Measurements from ENCODE around the gene MAML2.

Gene MAML2

GRCh38 chr11:96159968-96160367 is 183.0 kb downstream of the MAML2 start:
- TF ChIP-seq, protein P1, sequence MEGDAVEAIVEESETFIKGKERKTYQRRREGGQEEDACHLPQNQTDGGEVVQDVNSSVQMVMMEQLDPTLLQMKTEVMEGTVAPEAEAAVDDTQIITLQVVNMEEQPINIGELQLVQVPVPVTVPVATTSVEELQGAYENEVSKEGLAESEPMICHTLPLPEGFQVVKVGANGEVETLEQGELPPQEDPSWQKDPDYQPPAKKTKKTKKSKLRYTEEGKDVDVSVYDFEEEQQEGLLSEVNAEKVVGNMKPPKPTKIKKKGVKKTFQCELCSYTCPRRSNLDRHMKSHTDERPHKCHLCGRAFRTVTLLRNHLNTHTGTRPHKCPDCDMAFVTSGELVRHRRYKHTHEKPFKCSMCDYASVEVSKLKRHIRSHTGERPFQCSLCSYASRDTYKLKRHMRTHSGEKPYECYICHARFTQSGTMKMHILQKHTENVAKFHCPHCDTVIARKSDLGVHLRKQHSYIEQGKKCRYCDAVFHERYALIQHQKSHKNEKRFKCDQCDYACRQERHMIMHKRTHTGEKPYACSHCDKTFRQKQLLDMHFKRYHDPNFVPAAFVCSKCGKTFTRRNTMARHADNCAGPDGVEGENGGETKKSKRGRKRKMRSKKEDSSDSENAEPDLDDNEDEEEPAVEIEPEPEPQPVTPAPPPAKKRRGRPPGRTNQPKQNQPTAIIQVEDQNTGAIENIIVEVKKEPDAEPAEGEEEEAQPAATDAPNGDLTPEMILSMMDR (conservative IDR thresholded peaks at IDR 0.05): no peak
- no peak for TF ChIP-seq ZFX (IDR thresholded peaks at IDR 0.05)

DNA sequence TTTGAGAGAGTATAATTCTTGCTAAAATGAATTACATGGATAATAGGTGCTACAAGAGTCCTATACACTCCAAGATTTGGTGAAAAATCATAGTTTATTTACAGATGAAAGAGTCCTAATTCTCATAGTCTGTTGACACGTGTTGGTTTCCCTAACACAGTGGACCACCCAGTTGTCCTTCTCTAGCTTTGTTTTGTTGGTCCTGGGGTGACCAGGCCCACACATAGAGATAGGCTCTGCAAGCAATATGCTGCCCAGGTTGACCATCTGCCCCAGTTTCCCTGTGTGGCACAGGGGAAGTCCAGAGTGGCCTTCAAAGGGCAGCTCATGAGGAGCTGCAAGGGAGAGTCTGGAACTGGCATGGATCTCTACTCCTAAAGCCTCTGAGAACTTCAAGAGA is 184.9 kb downstream of the MAML2 start:
- no peak overlapping the region for H3K27ac ChIP-seq
- TF ChIP-seq ZFX (IDR thresholded peaks at IDR 0.05): no peak
- TF ChIP-seq, protein P1 (conservative IDR thresholded peaks at IDR 0.05): no peak

More at GRCh38 chr11:96159968-96160367, 183.0 kb downstream of the MAML2 start:
- no peak overlapping the region for H3K27ac ChIP-seq

DNA sequence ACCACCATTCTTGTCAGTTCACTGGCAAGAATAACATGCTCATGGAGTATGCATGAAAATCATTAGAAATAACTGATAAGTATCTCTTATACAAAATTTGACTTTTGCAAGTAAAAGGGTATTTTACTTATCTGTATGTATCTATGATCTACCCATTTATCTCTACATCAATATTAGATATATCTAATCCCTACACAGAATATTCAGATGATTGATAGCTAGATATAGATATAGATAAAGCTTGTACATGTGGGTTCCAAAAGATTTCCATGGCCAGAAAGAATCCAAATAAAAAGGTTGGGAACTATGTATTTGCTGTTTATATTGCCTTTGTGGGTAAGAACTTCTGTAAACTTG is 185.5 kb downstream of the MAML2 start:
- no peak overlapping the region for H3K27ac ChIP-seq
- no peak for TF ChIP-seq ZFX (IDR thresholded peaks at IDR 0.05)
- TF ChIP-seq, protein P1 (conservative IDR thresholded peaks at IDR 0.05): no peak

- TF ChIP-seq ZFX (IDR thresholded peaks at IDR 0.05): no peak
- TF ChIP-seq, protein P1 (conservative IDR thresholded peaks at IDR 0.05): no peak
- H3K27ac ChIP-seq: no peak overlapping the region
Measured at GRCh38 chr11:96156379-96156722, 186.6 kb downstream of the MAML2 start.

GRCh38 chr11:96155627-96156378 is 187.2 kb downstream of the MAML2 start:
- no peak for TF ChIP-seq ZFX (IDR thresholded peaks at IDR 0.05)
- TF ChIP-seq, protein P1 (conservative IDR thresholded peaks at IDR 0.05): no peak

DNA sequence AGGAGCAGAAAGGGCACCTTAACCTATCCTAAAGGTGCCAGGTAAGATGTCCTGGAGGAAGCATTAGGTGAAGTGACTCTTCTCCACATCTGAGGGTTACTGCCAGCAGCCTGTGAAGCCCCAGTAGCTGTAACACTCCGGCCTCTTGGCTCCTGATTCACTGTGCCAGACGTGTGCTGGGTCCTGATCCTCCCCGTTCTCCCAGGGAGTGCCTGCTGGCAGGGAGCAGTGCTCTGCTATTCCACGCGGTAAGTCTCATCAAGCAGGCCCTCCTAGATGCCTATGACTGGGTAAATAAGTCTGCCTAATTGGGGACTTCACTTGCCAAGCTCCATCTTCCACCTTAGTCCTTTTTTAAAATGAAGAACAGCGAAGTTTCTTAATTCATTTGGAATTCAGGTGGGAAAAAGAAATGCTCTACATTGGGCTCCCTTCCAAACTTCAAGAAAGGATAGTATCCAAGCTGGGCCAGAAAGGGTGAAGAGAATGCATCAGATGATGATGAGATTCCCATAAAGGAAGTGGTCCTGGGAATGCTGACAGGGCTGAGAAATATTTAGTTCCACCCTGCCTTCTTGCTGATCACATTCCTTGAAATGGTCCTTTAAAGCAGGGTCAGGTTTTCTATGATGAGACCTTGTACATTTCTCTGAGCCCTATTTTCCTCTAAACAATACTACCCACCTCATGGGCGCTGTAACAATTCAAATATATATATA is 188.0 kb downstream of the MAML2 start:
- TF ChIP-seq, protein P1 (conservative IDR thresholded peaks at IDR 0.05): no peak
- TF ChIP-seq ZFX (IDR thresholded peaks at IDR 0.05): no peak

More at GRCh38 chr11:96155627-96156378, 187.2 kb downstream of the MAML2 start:
- no peak overlapping the region for H3K27ac ChIP-seq

DNA sequence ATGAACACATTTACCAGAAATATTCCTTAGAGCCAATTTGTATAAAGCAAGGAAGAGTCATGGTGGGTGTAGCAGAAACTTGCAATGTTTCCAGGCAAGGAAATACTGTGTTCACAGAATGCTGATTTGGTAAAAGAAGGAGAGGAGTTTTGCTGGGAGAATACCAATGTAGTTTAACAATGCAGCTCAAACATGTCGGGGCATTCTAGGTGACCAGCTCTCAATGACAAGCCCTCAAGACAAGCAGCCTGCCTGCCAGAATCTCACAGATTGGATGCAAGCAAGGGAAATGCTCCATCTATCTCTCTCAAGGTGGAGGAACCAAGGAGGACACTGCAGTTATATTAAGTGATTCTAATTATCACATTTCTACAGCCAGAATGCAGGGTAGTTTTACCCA is 190.4 kb downstream of the MAML2 start:
- no peak for TF ChIP-seq ZFX (IDR thresholded peaks at IDR 0.05)
- TF ChIP-seq, protein P1 (conservative IDR thresholded peaks at IDR 0.05): no peak
- H3K27ac ChIP-seq: no peak overlapping the region

More for the DNA sequence above, 188.0 kb downstream of the MAML2 start:
- H3K27ac ChIP-seq: no peak overlapping the region

Measured in C4-2B (cell line).